ENCODE data around the gene HTRA3. TPM values are rescaled to one million over a fixed set of nuclear protein-coding genes. Genes with fewer than 3 reads are reported as not detected.

The HTRA3 gene
- total RNA-seq, 1 experiment from 2014 or later: not detected

DNA sequence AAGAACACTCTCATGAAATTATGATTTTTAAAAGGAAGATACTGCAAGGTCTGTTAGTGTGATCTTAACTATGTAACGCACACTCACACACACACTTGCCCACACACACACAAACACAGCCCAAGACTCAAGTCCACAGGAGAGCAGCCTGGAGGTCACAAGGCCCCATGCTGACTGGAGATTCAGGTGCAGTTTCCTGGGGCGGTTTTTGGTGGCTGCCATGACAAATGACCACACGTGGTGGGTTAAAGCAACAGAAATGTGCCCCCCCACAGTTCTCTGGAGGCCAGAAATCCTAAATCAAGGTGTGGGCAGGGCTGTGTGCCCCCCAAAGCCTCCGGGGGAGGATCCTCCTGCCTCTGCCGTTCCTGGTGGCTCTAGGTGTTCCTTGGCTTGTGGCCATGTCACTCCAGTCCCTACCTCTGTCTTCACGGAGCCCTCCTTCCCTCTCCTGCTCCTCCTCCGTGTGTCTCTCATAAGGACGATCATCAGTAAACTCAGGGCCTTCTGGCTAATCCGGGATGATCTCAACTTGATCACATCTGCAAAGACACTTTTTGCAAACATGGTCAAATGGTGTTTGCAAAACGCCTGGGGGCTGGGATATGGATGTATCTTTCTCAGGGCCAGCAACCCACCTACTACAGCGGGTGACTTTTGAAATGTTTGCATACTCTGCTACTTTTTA lies 9.7 kb upstream of the HTRA3 start:
- no peak overlapping the region for H3K27ac Mint-ChIP-seq (ENCODE audit: unreplicated experiment)
- TF ChIP-seq CTCF (IDR thresholded peaks at IDR 0.05; ENCODE audit: unreplicated experiment): no peak
- DNase-seq: no peak
- H3K9me3 Mint-ChIP-seq (ENCODE audit: low read depth, unreplicated experiment): no peaks in the 10 kb centered on the region
- no peaks in the 10 kb centered on the region for H3K36me3 Mint-ChIP-seq (ENCODE audit: insufficient read depth, unreplicated experiment)
- no TSS peak for BruUV-seq (replicated peaks)
- H3K4me3 Mint-ChIP-seq (ENCODE audit: low read depth, unreplicated experiment): no peak overlapping the region
- intact Hi-C loops (cut with micrococcal nuclease; ENCODE audit: unreplicated experiment): no loop called here
- CTCF ChIA-PET: no interaction called here
- H3K4me1 Mint-ChIP-seq (ENCODE audit: low read depth, unreplicated experiment): no peaks in the 10 kb centered on the region
- H3K27me3 Mint-ChIP-seq (ENCODE audit: unreplicated experiment): peaks cover 63% of the 10 kb centered on the region

DNA sequence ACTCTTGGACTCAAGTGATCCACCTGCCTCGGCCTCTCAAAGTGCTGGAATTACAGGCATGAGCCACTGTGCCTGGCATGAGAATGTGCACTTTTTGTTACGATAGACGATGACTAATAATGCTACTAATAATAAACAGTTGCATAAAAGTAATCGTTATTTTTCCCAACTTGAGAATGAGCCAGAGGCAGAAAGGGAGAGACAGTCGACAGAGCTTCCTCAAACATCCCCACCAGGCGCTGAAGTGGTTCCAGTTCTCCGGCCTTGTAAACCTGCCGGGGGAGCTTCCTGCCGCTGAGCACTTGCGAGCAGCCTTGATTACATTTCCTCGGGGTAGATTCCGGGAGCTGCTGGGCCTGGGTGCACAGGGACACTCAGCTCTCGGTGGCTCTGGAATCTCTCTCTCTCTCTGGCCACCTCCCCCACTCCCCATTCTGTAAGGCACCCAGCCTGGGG lies 8.9 kb upstream of the HTRA3 start:
- Mint-ChIP-seq H3K9me3 (ENCODE audit: low read depth, unreplicated experiment) (no peaks in the 10 kb centered on the region), H3K36me3 (ENCODE audit: insufficient read depth, unreplicated experiment) (no peaks in the 10 kb centered on the region), H3K4me3 (ENCODE audit: low read depth, unreplicated experiment) (no peak overlapping the region), H3K27me3 (ENCODE audit: unreplicated experiment) (peaks cover 63% of the 10 kb centered on the region), H3K4me1 (ENCODE audit: low read depth, unreplicated experiment) (no peaks in the 10 kb centered on the region), H3K27ac (ENCODE audit: unreplicated experiment) (no peak overlapping the region)
- CTCF ChIA-PET: interaction anchor here (0.7 kb wide), 1 partner anchor 62 kb away, joined by 3 read pairs; no protein-coding TSS in a partner anchor
- intact Hi-C loops (cut with micrococcal nuclease; ENCODE audit: unreplicated experiment): no loop called here
- no TSS peak for BruUV-seq (replicated peaks)
- no peak for TF ChIP-seq CTCF (IDR thresholded peaks at IDR 0.05; ENCODE audit: unreplicated experiment)
- DNase-seq: no peak

DNA sequence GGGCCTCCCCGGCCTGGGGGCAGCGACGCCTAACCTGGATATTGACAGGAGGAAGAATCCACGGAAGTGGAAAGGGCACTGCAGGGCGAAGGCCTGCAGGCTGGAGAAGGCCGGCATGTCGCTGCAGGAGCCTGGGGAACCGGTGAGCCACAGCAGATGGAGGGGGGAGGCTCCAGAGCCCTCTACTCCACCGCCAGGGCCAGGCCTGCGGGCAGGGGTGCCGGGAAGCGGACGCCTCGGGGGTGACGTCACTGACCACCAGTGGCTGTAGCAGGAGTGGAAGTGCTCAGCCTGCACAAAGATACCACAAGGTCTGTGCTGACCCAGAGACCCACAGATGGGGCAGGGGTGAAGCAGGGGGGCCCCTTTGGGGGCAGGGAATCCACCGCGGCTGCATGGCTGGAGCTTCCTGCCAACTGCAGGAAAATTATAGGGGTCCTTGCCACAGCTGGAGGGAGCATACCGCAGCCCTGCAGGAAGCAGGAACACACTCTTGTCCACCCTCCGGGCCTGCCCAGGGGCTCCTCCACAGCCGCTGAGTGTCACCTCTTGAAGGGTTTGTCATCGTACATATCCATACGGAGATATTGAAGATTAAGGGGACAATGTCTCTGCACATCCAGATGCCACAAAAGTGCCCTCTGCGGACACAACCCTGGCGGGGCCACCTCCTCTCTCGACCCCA lies 7.6 kb upstream of the HTRA3 start:
- no peak overlapping the region for H3K27ac Mint-ChIP-seq (ENCODE audit: unreplicated experiment)
- H3K36me3 Mint-ChIP-seq (ENCODE audit: insufficient read depth, unreplicated experiment): no peaks in the 10 kb centered on the region

GRCh38 chr4:8262637-8263322 lies 6.8 kb upstream of the HTRA3 start:
- no peak for DNase-seq
- BruUV-seq (replicated peaks): no TSS peak
- intact Hi-C loops (cut with micrococcal nuclease; ENCODE audit: unreplicated experiment): no loop called here
- Mint-ChIP-seq H3K27ac (ENCODE audit: unreplicated experiment) (no peak overlapping the region), H3K9me3 (ENCODE audit: low read depth, unreplicated experiment) (no peaks in the 10 kb centered on the region), H3K36me3 (ENCODE audit: insufficient read depth, unreplicated experiment) (no peaks in the 10 kb centered on the region), H3K27me3 (ENCODE audit: unreplicated experiment) (peaks cover 59% of the 10 kb centered on the region), H3K4me3 (ENCODE audit: low read depth, unreplicated experiment) (no peak overlapping the region), H3K4me1 (ENCODE audit: low read depth, unreplicated experiment) (no peaks in the 10 kb centered on the region)
- TF ChIP-seq CTCF (IDR thresholded peaks at IDR 0.05; ENCODE audit: unreplicated experiment): no peak
- CTCF ChIA-PET: no interaction called here

More for the DNA sequence above, 7.6 kb upstream of the HTRA3 start:
- CTCF ChIA-PET: no interaction called here
- Mint-ChIP-seq H3K4me3 (ENCODE audit: low read depth, unreplicated experiment) (no peak overlapping the region), H3K27me3 (ENCODE audit: unreplicated experiment) (peaks cover 63% of the 10 kb centered on the region), H3K9me3 (ENCODE audit: low read depth, unreplicated experiment) (no peaks in the 10 kb centered on the region), H3K4me1 (ENCODE audit: low read depth, unreplicated experiment) (no peaks in the 10 kb centered on the region)
- DNase-seq: no peak
- TF ChIP-seq CTCF (IDR thresholded peaks at IDR 0.05; ENCODE audit: unreplicated experiment): no peak
- intact Hi-C loops (cut with micrococcal nuclease; ENCODE audit: unreplicated experiment): no loop called here
- BruUV-seq (replicated peaks): no TSS peak

Data from Calu3 (cell line).